Posterior cingulate gyrus (tissue), 11 donors: Measurements from ENCODE around the gene RAB9A.
"Not testable (repeated sequence)": the region's sequence is repeated elsewhere in the genome, so short reads cannot be mapped to it uniquely, and the experiment has no call there.

Experiments
- DNase-seq, 10 donors: peaks; one replicate each; pipeline versions ENCODE4 v3.0.0 to v3.0.0-alpha.2; 2020 to 2021; ENCODE audit warnings: mixed read lengths in 3 of 10
- intact Hi-C: fragments of 100-400 bp; cut with DNase I; formaldehyde crosslinking; loops from one replicate; pipeline ENCODE4 v1.15.1; 2023

Gene RAB9A

DNA sequence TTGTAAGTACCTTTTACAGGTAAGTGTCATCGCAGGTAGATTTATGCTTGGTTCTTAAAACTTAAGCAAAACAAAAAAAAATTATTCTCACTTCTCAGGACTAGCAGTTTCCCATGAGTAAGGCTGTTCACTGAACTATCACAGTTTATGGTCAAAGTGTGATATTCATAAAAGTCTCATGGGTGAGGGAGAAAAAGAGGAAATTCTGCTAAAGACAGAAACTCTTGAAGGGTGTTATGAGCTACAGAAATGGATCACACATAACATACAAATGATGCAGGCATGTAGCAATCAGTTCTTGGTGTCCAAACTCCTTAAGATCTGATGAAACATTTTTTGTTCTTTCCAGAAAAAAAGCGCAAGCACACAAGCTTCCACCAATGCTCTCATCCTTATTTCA, 8.5 kb downstream of the RAB9A start:
- DNase-seq, result no peak
- intact Hi-C loops, result no loop called here

DNA sequence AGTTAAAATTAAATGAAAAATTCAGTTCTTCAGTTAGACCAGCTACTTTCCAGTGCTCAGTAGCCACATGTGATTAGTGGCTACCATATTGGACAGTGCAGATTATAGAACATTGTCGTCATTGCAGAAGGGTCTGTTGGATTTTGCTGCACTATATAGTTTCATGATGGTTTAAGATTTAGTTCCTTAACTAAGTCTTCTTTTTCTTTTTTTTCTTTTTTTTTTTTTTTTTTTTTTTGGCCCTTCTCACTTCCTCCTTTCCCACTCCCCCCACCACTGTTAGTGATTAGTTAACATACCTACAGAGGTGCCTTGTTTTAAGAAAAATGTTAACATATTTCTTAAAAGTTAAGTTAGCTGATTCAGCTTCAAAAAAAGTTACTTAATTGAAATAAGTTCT, 9.0 kb downstream of the RAB9A start:
- intact Hi-C loops, result no loop called here
- DNase-seq, result no peak

DNA sequence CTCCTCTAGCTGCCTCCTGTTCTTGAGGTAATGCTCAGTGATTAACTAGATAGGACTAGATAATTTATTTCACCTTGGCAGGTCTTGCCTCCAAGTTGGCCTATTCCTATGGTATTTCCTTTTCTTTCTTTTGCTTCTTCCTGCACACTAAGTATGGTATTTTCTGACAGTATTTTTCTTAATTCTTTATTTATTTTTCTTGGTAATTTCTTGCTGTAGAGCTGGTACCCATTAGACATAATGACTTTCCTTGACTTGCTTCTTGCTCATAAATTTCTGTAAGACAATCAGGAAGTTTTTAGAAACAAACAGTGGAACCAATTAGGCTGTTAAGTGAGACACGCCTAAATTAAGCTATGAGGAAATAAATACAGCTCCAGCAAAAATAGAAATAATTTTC, 9.5 kb downstream of the RAB9A start:
- intact Hi-C loops, result no loop called here
- DNase-seq, result no peak

DNA sequence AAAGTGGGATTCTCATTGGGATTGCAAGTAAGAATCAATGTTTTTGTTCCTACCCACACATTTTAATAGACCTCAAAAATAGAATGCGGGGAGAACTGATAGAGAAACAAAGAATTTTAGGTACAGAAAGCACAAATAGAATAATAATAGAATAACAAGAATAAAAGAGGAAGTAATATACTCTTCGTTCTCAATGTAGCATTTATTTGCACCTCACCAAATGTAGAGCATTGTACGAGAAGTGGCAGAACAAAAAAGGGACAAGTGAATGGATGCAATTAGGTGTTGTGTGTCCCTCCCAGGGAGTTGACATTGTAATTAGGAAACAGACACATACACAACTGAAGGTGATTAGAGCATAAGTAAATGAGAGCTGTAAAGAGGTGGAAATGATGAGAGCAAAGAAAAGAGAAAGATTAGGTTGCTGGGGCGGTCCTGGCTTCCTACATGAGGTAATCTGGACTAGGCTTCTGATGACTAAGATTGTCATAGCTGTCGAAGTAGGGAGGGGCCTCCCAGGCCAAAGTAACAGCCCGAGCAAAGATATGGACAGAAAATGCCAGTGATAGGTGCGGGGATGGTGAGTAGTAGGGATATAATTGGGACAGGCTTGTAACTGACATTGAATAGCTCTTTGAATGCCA, 10.4 kb downstream of the RAB9A start:
- DNase-seq, result no peak
- intact Hi-C loops, result no loop called here

DNA sequence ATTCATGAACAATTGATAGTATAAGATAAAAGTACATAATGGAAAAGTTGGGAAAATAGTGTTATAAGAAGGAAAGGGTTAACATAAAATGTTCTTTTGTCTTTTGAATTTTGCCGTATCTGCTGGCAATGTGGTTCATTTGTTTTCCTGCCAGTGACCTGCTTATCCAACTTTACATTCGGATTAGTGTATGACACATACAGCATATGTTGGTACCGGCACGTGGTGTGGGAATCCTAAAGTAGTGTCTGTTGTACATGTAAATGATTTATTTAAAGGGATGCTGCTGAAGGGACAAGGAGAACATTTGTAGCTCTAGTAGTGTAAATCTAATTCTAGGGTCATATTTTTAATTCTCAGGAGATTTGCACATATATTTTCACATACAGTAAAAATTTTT, 11.5 kb downstream of the RAB9A start:
- DNase-seq, result no peak
- intact Hi-C loops, result no loop called here

DNA sequence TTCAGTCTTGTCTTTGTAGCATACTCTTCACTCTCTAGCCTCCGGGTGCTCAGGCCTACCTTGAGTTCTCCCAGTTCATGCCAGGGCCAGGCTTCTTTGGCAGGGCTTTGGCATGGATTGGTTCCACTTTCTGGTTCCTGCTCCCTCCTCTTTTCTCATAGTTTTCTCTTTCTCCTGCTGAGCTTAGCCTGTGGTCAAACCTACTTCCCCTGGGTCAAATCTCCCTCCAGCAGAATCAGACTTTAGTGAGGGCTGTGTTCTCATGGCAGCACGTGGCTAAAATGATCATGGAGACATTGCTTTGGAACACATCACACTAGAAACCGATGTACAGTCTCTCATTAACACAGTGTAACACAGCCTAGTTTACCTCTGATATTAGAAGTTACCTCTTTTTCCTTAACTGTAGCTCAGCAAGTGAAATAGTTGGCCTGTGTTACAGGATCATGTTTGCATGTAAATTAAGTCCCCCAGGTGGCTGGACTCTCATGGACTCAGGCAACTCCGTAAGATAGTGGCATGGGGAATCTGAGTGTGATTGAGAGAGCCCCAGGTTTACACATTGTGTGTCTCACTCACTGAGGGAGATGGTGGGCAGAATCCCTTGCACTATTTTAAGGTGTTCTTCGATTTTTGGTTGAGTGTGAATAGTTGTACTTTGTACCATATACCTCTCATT, 13.3 kb downstream of the RAB9A start:
- intact Hi-C loops, result no loop called here
- no peak for DNase-seq

DNA sequence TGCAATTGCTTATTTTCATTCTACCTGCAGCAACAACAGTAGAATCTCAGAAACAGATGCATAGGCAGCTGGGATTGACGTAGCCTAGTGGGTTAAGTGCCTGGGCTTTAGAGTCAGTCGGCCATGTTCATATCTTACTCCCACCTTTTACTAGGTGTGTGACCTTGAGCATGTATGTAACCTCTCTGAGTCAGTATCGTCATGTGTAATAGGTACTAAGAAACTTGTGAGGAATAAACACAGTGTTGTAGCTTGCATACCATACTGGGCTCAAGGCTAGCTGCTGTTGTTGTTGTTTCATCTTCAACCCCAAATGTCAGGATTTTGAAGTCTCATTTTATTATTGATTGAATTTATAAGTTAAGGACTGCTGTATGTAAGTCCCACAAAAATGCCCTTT, 14.2 kb downstream of the RAB9A start:
- intact Hi-C loops, result no loop called here
- no peak for DNase-seq

DNA sequence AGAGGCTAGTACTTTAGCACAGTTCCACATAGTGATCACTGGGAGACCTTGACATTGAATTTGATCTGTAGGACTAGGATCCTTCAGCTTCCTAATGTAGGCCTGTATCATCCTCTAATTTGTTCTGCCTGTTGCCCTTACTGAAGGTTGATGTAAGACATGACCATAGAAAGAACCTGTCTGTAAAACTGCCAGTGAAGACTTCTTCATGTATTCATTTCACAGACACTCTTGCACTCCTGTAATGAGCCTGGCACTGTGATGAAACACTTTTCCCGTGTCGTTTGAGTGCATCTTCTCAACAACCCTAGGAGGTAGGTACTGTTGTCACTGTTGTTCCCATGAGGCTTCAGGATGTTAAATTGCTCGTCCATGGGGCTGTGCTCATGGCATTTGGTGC, 14.7 kb downstream of the RAB9A start:
- intact Hi-C loops, result no loop called here
- no peak for DNase-seq

DNA sequence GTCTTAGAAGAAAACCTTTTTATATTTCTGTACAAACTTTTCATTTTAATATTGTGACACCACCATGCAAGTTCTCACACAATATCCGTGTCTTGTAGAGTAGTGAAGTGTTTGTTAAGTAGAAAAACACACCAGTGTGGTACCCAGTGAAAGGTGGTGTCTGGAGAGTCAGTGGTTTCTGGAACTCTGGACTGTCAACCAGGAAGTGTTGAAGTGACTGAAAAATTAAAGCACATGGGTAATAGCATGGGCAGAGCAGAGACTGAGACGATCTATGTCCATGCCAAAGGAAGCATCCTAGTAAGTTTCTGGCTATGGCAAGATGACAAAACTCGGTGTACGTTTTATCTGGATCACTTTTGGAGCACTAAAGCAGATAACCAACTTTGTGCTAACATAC, 22.2 kb downstream of the RAB9A start:
- intact Hi-C loops, result no loop called here
- no peak for DNase-seq

DNA sequence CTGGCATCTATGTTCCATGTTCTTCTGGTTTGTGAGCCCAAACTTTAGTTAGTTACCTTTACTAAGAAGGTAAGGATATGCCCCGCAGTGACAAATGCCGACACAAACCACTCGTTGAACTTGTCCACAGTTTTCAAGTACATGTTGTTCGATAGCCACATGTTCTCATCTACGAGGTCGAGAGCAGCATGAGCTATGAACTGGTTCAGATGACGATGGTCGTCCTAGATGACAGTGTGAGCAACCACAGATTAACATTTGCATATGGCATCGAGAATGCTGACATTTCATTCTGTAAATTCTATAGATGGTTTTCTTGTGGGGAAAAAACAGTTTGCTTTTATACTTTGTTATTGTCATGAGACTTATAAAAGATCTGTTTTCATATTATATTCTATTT, 27.5 kb downstream of the RAB9A start:
- intact Hi-C loops, result no loop called here
- no peak for DNase-seq

DNA sequence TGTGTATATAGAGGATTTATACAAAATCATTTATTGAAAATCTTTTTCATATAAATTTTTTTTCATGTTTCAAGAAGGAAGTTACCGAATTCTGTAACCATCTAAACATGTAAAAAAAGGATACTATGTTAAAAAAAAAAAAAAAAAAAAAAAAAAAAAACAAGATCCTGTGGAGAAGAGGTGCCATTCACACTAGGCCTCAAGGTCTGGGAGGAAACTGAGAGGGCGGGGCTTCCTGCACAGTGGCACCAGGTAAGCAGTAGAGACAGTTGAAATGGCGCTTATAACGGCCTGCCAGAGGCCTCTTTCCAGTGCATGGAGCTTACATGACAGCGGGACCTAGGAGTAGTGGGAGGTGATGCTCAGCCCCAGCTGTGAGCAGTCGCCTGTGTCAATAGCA, 28.0 kb downstream of the RAB9A start:
- DNase-seq, result no peak
- intact Hi-C loops, result no loop called here

DNA sequence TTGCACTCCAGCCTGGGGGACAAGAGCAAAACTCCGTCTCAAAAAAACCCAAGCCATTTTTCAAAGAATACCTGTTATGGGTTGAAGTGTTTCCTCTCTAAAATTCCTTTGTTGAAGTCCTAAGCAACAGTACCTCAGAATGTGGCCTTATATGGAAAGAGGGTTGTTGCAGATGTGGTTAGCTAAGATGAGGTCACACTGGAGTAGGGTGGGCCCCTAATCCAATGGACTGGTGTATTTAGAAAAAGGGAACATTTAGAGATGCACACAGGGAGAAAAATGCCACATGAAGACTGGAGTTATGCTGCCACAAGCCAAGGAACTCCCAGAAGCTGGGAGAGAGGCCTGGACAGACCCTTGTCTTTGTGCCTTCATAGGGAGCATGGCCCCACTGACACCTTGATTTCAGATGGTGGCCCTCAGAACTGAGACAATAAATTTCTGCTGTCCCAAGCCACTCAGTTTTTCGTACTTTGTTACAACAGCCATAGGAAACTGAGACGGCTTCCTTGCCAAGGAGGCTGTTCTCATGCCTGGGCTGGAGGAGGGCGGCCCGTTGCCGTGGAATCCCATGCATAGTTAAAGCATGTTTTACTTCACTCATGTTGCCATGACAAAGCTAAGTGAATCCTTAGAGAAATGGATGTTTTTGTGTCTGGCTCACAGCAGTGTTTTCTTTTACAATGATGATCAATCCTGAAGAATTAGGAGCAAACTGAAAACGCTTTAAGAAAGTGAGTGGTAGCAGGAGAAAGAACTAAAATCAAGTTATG, 29.0 kb downstream of the RAB9A start:
- intact Hi-C loops, result no loop called here

DNA sequence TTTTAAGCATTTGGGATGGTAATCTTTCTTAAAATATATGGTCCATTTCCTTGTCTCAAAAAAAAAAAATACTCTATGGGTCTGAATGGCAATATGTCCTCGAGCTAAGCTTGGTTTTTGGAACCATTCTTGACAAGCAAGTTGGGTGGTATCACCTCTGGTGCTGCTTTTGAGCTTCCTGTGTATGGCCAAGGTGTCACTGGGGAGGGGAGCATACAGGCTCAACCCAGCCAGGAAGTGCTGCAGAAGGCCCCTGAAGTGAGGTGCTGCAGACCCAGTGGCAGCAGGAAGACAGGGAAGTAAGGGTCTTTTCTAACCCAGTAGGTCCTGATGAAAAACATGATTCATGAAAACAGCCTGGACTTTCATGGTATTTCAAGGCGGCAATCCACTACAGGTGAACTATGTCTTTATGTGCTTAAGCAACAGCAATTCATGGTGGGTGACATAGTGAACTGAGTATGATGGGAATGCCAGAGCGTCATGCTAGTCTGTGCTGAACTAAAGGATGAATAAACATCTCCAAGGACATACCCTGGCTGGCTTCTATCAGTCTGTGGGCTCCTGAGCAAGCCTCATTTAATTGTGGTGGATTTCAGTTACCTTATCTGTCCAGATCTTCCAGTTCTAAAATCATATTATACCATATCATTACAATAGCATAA, 30.4 kb downstream of the RAB9A start:
- intact Hi-C loops, result no loop called here
- no peak for DNase-seq

More for the DNA sequence above, 29.0 kb downstream of the RAB9A start:
- DNase-seq, result peak in 2 of 10 donors; percentile 15 to 75

DNA sequence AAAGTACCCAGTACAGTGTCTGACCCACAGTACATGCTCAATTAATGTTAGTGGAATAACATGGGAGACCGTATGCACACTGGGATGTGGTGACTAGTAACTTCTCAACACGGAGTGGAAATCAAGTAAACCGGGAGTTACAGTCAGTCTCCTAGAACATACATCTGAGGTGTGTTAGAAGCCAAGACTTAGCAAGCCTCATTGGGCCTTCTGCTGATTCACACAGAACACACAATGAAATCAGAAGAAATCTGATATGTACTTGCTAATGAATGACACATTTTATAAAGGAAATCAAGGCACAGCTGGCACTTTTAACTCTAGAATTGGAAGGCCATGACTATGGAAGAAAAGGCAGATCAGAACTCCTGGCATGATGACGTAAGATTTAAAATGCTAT, 32.4 kb downstream of the RAB9A start:
- intact Hi-C loops, result no loop called here
- DNase-seq, result no peak

DNA sequence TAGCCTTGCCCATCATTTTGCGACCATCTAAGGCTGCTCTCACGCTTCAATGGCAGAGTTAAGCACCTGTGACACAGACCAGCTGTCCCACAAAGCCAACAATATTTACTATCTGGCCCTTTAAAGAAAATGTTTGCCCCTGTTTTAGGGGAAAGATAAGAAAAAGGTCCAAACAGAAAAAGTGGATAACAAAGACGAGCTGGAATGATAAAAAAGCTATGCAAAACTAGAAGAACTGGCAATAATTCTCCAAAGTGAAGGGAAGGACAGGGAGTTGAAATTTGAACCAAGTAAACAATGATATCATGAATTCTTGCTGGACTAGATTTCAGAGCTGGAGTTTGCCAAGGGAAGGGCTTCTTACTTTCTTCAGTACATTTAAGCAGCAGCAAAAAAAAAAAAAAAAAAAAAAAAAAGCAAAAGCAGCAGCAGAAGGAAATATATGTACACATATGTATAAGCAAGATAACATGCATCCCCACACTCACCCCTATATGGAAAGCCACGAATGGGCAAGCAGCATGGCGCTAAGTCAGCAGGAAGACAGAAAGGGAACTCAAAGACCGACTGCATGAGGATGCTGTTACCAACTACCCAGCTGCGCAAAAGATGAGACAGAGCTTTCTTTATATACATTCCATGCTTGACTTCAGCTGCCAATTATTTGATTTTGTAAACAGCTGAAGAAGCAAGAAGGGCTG, 33.0 kb downstream of the RAB9A start:
- intact Hi-C loops, result no loop called here
- no peak for DNase-seq

DNA sequence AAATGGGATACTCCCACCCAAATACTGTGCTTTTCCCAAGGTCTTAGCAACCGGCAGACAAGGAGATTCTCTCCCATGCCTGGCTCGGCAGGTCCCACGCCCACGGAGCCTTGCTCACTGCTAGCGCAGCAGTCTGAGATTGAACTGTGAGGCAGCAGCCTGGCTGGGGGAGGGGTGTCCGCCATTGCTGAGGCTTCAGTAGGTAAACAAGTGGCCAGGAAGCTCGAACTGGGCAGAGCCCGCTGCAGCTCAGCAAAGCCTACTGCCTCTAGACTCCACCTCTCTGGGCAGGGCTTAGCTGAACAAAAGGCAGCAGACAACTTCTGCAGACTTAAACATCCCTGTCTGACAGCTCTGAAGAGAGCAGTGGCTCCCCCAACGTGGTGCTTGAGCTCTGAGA, 36.0 kb downstream of the RAB9A start:
- peak in 8 of 10 donors; percentile 23 to 90 (median 50) for DNase-seq
- intact Hi-C loops, result not testable (repeated sequence)

DNA sequence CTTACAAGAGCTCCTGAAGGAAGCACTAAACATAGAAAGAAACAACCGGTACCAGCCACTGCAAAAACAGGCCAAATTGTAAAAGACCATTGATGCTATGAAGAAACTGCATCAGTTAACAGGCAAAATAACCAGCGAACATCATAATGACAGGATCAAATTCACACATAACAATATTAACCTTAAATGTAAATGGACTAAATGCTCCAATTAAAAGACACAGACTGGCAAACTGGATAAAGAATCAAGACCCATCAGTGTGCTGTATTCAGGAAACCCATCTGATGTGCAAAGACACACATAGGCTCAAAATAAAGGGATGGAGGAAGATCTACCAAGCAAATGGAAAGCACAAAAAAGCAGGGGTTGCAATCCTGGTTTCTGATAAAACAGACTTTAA, 37.7 kb downstream of the RAB9A start:
- intact Hi-C loops, DNase-seq: not testable (repeated sequence)

DNA sequence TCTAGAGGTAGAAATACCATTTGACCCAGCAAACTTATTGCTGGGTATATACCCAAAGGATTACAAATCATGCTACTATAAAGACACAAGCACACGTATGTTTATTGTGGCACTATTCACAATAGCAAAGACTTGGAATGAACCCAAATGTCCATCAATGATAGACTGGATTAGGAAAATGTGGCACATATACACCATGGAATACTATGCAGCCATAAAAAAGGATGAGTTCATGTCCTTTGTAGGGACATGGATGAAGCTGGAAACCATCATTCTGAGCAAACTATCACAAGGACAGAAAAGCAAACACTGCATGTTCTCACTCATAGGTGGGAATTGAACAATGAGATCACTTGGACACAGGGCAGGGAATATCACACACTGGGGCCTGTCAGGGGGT, 41.6 kb downstream of the RAB9A start:
- not testable (repeated sequence) for DNase-seq
- intact Hi-C loops, result loop anchor here (5.0 kb wide), 1 partner anchor 43 kb away; the partner anchor contains the start of gene RAB9A

DNA sequence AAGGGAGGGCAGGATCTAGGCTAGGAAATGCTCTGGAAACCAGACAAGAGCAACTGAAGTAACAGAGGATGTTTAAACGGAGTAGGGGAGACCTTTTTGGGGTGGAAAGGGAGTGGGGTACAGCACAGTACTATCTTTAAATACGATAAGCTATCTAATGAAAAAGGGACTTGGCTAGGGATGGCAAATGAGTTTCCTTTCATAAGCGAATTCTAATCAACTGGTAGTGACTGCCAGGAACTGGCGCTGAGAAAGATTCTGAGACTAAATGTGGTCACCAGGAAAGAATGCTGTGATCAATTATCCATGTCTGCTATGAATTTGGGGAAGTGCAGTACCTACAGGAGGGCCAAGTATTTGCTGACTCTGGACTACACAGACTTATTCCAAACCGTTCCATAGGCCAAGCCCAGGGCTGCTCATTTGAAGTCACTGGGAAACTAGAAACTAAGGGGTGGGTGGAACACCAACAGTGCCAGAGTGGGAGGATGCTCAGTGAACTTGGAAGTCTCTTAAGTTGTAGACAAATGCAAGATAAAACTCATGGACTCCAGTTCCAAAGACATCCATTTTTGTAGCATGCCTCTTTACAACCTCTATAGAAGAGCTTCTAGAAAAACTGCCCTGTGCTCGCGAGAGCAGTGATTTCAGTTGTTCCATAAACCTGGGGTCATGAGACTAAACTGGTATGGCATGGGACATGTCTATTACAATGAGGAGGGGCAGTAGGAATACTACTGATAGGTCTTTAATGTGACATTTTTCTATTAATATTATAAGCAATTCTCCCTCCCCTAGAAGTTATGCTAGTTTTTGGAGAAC, 43.5 kb downstream of the RAB9A start:
- DNase-seq, result no peak

DNA sequence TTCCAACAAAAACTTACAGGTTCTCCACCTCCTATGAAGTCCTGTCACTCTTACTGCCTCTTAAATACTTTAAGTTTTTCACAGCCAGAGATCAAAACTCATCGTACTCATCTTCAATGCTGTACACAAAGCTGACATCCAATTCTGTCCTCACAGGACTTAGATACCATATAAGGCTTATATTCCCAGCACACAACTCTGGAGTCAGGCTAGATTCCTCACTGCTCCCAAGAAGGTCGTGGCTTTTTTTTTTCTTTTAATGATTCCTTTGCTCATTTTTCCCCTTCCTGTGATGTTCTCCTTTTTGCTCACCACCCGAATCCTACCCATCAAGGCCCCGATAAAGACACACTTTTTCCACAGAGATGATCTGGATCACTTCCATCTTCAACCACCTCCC, 44.6 kb downstream of the RAB9A start:
- no peak for DNase-seq
- intact Hi-C loops, result loop anchor here (5.0 kb wide), 1 partner anchor 46 kb away; the partner anchor contains the start of gene RAB9A

More for the DNA sequence above, 43.5 kb downstream of the RAB9A start:
- intact Hi-C loops, result loop anchor here (5.0 kb wide), 1 partner anchor 45 kb away; the partner anchor contains the start of gene RAB9A
